Sciatic nerve (tissue), 2 donors: ENCODE results near the gene AMPH. TPM values are rescaled to one million over a fixed set of nuclear protein-coding genes. Genes with fewer than 3 reads are reported as not detected.

Experiments
- ATAC-seq: fragments of 200-7000 bp; cut with Tn5 transposase; one replicate; pipeline ENCODE4 v1.9.1; 2020; ENCODE audit warnings: mild to moderate bottlenecking, moderate library complexity
- DNase-seq: peaks from one replicate; pipeline ENCODE4 v3.0.0-alpha.2; 2020; ENCODE audit warnings: low spot score
- intact Hi-C: fragments of 100-400 bp; cut with DNase I; formaldehyde crosslinking; loops from one replicate; pipeline ENCODE4 v1.14.2; 2022
- total RNA-seq: library from RNA; stranded (reverse); fragmentation: NEBNext Ultra II Directional; extraction: Animal tissue kit (Norgen Biotek cat#: 25700); gene quantifications from one replicate; pipeline ENCODE4 v1.2.1, GENCODE V29; 2021
- donor health status: DM: no; HTN: no; CAD: no.
- donor health status: DM: no; HTN: no; CAD: no.

Gene AMPH
- total RNA-seq, 1 donor from 2014 or later = 5.9 TPM

DNA sequence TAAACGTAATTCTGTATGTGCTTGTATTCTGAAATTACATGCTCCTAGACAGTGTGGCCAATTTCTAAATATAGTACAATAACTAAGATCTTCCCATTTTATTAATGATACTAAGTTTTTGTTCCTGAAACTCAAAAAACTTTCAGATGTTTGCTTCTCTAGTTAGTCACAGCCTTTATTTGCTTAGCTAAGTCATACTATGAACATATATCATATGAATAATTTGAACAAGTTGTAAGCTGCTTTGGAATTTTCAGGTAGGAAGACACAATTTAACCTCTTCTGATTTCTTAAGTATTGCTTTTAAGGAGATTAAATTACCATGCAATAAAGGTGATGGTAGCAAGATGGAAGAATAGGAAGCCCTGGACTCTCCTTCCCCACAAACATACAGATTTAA is 148.7 kb downstream of the AMPH start:
- DNase-seq = no peak
- intact Hi-C loops = no loop called here
- no peak for ATAC-seq

- intact Hi-C loops = no loop called here
- ATAC-seq = no peak
Observed at GRCh38 chr7:38481401-38481800, 149.8 kb downstream of the AMPH start.

DNA sequence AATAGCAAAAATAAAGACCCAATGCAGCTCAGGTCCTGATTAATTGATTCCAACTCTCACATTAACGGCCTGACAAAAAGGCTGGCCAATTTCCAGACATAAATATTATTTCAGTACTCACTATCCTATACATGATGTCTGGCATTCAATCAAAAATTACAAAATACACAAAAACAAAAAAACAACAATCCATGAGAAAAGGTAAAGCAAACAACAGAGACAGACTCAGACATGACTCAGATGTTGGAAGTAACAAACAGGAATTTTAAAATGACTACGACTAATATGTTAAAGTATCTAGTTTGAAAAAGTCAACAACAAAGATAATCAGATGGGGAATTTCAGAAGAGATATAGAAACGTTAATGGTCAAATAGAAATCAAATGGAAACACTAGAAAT is 152.8 kb downstream of the AMPH start:
- intact Hi-C loops = no loop called here
- no peak for ATAC-seq
- DNase-seq = no peak

More at GRCh38 chr7:38481401-38481800, 149.8 kb downstream of the AMPH start:
- no peak for DNase-seq

DNA sequence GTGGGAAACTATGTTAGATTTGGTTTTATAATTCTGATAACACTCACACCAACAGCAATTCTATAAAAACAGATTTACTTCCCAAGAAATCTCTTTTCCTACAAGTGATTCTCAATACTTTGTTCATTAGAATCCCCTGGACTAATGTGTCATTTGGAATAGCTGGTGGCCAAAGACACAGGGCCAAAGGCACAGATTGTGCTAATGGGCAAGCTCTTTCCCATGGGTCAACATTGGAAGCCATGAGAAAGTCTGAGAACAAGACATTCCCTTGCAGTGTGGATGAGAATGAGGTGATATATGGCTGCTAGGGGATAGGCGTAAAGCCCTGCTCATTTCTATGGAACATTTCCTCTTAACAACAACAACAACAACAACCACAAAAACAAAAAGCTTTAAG is 153.8 kb downstream of the AMPH start:
- ATAC-seq (no peak), DNase-seq (no peak)
- intact Hi-C loops = no loop called here

- DNase-seq (no peak), ATAC-seq (no peak)
- intact Hi-C loops = no loop called here
Observed at GRCh38 chr7:38476764-38477163, 154.4 kb downstream of the AMPH start.

DNA sequence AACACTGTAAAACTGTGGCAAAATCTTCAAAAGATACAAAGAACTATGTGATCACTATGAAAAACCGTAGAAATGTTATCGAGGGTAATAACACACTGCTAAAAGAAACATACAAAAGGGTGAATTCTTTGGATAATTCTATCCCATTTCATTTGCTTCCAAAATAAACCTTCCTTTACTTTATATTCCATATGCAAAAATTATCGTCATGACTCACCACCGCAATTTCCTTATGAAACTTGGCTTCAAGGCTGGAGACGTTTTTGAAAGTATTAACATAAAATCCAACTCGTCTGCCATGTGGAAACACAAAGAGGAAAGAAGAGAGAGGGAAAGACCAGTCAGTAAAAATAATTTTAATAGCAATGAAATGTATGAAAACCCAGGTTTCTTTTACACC is 165.2 kb downstream of the AMPH start:
- intact Hi-C loops = no loop called here
- no peak for ATAC-seq
- DNase-seq = no peak

DNA sequence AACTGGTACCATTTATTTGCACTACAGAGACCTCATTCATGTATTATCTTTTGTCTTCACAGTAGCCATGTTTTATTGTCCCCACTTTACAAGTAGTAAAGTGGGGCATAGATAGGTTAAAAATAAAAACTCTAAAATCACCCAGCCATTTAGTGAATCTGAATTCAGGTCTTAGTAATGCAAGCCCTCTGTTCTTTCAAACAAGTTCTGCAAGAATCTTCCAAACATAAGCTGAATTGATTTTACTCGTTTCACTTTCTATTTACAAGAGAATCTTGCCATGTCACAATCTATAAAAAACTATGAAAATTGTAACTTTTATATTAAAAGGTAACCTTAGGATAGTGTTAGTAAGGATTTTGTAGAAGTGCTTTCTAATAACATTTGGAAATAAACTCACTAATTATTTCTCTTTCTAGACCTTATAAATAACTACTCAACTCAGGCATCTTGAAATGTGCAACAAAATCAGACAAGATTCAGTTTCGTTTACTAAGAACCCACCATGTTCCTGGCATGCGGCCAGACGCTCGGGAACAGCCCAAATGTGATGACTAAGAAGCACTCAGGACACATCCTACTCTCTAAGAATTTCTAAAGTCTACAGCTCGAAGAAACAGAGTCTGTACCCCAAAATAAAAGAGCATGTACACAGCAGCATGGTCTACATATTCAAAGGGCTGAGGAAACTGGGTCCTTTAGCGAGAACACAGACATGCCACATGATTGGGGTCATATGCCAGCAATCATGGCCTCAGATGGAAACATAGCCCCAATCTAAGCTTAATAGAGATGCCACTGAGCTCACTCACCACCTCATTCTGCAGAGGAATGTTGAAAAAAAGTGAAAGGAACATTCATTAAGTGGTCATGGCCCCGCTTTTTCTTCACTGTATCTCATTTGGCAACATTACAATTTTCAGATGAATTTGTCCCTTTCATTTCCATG is 167.6 kb downstream of the AMPH start:
- ATAC-seq (no peak), DNase-seq (peak; percentile 62)
- intact Hi-C loops = no loop called here

GRCh38 chr7:38462819-38463218 is 168.4 kb downstream of the AMPH start:
- no peak for DNase-seq
- no peak for ATAC-seq
- intact Hi-C loops = no loop called here

DNA sequence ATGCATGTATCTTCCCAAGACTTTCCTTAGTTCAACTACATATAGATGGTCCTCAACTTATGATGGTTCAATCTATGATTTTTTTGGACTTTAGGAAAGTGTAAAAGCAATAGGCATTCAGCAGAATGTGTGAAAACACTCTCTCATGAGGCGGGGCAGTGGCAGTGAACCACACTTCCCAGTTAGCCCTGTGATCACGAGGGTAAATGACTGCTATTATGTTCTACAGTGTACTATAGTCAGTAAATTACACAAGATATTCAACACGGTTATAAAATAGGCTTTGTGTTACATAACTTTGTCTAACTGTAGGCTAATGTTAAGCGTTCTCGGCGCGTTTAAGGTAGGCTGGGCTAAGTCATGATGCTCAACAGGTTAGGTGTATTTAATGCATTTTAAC is 169.3 kb downstream of the AMPH start:
- DNase-seq = no peak
- no peak for ATAC-seq
- intact Hi-C loops = no loop called here

GRCh38 chr7:38453826-38454225 is 177.3 kb downstream of the AMPH start:
- DNase-seq = no peak
- intact Hi-C loops = no loop called here
- no peak for ATAC-seq

- ATAC-seq = no peak
- intact Hi-C loops = no loop called here
Observed at GRCh38 chr7:38453168-38453567, 178.0 kb downstream of the AMPH start.

DNA sequence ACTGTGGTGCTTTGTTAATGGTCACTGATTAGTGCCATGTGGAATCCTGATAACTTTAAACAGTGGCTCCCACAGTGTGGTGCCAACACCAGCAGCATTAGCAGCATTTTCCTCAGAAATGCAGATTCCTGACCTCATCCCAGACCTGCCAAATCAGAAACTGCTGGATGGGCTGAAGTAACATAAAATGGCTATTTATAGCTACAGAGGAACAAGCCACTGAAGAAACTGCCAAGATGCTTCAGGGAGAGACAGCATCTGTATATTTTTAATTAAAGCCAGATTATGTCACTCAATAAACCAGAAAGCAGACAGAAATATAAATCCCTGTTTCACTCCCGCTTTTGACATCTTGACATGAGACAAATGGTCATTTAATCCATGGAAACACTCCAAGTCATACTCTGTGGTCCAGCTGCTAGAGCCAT is 178.5 kb downstream of the AMPH start:
- ATAC-seq (peak; percentile 55), DNase-seq (no peak)
- intact Hi-C loops = no loop called here

More at GRCh38 chr7:38453168-38453567, 178.0 kb downstream of the AMPH start:
- DNase-seq = no peak

DNA sequence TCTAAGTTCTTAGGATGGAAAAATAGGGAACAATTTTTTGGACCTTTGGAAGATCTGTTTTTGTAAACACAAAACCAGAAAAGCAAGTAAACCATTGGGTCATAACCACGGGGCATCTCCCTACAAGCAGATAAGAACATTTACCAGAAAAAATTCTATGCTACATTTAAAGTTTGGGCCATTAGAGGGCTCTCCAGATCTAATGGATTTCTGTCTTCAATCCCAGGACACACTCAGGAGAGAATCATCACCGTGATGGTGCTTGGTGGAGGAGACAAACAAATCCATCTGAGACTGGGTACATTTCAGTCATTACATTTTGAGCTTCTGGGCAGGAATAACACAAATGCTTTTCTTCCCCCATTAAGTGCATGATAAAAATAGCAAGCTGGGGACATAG is 179.3 kb downstream of the AMPH start:
- DNase-seq = no peak
- ATAC-seq = peak; percentile 55
- intact Hi-C loops = no loop called here

GRCh38 chr7:38448584-38449234 is 182.5 kb downstream of the AMPH start:
- intact Hi-C loops = no loop called here
- no peak for ATAC-seq
- no peak for DNase-seq

GRCh38 chr7:38448054-38448453 is 183.1 kb downstream of the AMPH start:
- intact Hi-C loops = no loop called here
- ATAC-seq (no peak), DNase-seq (no peak)

DNA sequence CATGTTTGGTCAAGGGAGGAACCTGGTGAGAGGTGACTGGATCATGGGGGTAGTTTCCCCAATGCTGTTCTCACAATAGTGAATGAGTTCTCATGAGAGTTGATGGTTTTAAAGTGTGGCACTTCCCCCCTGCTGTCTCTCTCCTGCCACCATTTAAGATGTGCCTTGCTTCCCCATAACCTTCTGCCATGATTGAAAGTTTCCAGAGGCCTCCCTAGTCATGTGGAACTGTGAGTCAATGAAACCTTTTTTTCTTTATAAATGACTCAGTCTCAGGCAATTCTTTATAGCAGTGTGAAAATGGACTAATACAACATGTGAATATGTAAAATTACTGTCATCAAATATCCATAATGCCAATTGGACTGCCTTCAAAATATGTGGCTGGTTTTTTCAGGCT is 192.2 kb downstream of the AMPH start:
- no peak for ATAC-seq
- intact Hi-C loops = no loop called here
- no peak for DNase-seq

DNA sequence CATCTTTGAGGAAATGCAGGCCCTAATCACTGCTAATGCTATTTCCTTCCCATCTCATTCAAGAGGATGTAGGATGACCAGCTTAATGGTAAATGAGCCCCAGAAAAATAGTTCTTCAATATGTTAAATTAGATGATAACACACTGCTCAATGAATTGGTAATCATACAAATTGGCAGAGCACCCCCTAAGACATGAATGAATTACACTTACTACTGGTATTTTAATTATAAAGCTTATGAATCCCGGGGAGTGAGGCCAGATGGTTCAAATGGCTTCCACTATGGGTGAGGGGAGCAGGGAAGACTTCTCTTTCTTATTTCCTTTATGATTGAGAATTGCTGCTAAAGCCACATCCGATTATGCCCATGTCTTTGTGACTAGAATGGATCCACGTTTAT is 198.5 kb downstream of the AMPH start:
- ATAC-seq = no peak
- intact Hi-C loops = no loop called here
- no peak for DNase-seq

DNA sequence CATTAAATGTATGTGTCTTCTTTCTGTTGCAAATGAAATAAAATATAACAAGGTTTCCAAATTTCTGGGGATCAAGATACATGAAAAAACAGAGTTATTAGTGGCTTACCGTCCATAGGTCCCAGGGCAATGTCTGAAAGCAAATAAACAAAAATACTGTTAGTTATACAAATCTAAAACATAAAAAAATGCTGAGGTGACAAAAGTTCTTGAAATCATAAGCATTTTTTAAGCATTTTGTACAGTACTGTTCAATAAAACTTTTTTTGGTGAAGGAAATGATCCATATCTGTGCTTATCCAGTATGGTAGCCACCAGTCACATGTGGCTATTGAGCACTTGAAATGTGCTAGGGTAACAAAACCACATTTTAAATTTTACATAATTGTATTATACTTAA is 199.1 kb downstream of the AMPH start:
- no peak for ATAC-seq
- intact Hi-C loops = no loop called here

DNA sequence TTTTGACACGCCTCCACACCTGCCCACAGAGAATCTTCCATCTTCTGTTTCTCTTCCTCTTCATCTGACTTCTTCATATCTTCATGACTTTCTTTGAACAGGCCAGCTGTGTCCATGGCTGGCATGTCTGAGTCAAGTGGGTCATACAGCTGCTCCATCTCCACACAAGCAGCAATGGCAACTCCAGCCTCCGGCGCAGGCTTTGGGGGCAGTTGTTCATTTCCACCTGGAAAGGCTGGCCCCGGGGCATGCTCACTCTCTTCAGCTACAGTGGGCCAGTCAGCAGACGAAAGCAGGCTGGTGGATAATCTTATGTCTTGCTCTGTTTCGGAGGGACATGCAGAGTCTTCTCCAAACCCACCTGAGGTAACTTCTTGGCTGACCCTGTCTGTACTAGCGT is 202.1 kb downstream of the AMPH start:
- no peak for ATAC-seq

More for the DNA sequence above, 199.1 kb downstream of the AMPH start:
- DNase-seq = no peak

GRCh38 chr7:38428041-38428440 is 203.1 kb downstream of the AMPH start:
- ATAC-seq = peak; percentile 62
- no peak for DNase-seq
- intact Hi-C loops = no loop called here

More for the DNA sequence above, 202.1 kb downstream of the AMPH start:
- DNase-seq = no peak
- intact Hi-C loops = no loop called here
